Endothelial cell of umbilical vein (primary cell): ENCODE measurements around the gene OR5AL1. TPM values are rescaled to one million over a fixed set of nuclear protein-coding genes. Genes with fewer than 3 reads are reported as not detected.

Source experiments
- BruUV-seq: library from RNA; stranded (reverse); fragments of 400-500 nt; replicated peaks from 2 replicates; lab custom pipeline; 2021; lab: Mats Ljungman, UMichigan
- CTCF ChIA-PET: fragments of 300-600, 350-600 bp; sonication (Branson Sonifier 250); formaldehyde crosslinking; loops from one replicate; lab custom pipeline; 2021; ENCODE audit warnings: antibody characterized with exemption, inconsistent platforms; lab: Charles Lee
- POLR2A ChIA-PET: fragments of 300-600, 350-600 bp; sonication (Branson Sonifier 250); formaldehyde crosslinking; loops from one replicate; lab custom pipeline; 2021; ENCODE audit warnings: antibody characterized with exemption, inconsistent platforms; lab: Charles Lee
- DNase-seq: peaks from one replicate; pipeline ENCODE4 v3.0.0-alpha.2; 2011; ENCODE audit warnings: low read depth, low spot score
- FAIRE-seq: peaks from 2 replicates; lab custom pipeline; 2011; peaks lifted over from hg19 to GRCh38; lab: Jason Lieb, UNC
- H2AFZ ChIP-seq: 2 replicates; pipeline ENCODE4 v1.6.0; 2012; ENCODE audit warnings: low read depth, low read length, control low read depth, inconsistent platforms
- H3K27ac ChIP-seq: 2 replicates; pipeline ENCODE4 v1.5.1; 2011; ENCODE audit warnings: low read depth, mild to moderate bottlenecking, control low read depth, low read length, moderate library complexity; ENCODE audit not compliant: insufficient read depth
- H3K27me3 ChIP-seq, 2 experiments: 2 replicates each; pipeline versions ENCODE4 v1.6.0 to v1.6.1; 2011; ENCODE audit warnings: low read length in 2 of 2, mixed read lengths in 1 of 2; ENCODE audit not compliant: control insufficient read depth in 2 of 2, insufficient read depth in 2 of 2
- H3K36me3 ChIP-seq, 2 experiments: 2 replicates in 1 of 2; 3 replicates in 1 of 2; pipeline ENCODE4 v1.5.1; 2011; ENCODE audit warnings: low read length in 2 of 2, mild to moderate bottlenecking in 1 of 2, moderate library complexity in 1 of 2; ENCODE audit not compliant: control insufficient read depth in 2 of 2, insufficient read depth in 2 of 2; ENCODE audit errors: extremely low read depth in 1 of 2
- H3K4me1 ChIP-seq: 3 replicates; pipeline ENCODE4 v1.5.1; 2011; ENCODE audit warnings: mild to moderate bottlenecking, low read length; ENCODE audit not compliant: control insufficient read depth, insufficient read depth; ENCODE audit errors: extremely low read depth
- H3K4me2 ChIP-seq: 2 replicates; pipeline ENCODE4 v1.6.1; 2011; ENCODE audit warnings: low read length, control low read depth, mixed read lengths; ENCODE audit not compliant: insufficient read depth
- H3K4me3 ChIP-seq, 3 experiments: fragments of 200-600 bp in 1 of 3; sonication (generic), shearing (Covaris generic) in 1 of 3; replicated peaks in 1 of 3; 2 replicates each; pipeline ENCODE4 v1.5.1; 2011 to 2016; ENCODE audit warnings: control low read depth in 3 of 3, low read length in 3 of 3, mild to moderate bottlenecking in 2 of 3, inconsistent platforms in 1 of 3, low read depth in 1 of 3, moderate library complexity in 1 of 3; ENCODE audit not compliant: insufficient read depth in 1 of 3
- H3K79me2 ChIP-seq: 2 replicates; pipeline ENCODE4 v1.6.0; 2012; ENCODE audit warnings: low read length, inconsistent platforms; ENCODE audit not compliant: control insufficient read depth, insufficient read depth
- H3K9ac ChIP-seq: replicated peaks from 2 replicates; pipeline ENCODE3; 2011; ENCODE audit warnings: low read length, control low read depth; ENCODE audit not compliant: insufficient read depth; ENCODE audit errors: extremely low read depth
- H3K9me1 ChIP-seq: replicated peaks from 3 replicates; pipeline ENCODE4 v1.6.0; 2011; ENCODE audit warnings: mild to moderate bottlenecking, low read length; ENCODE audit not compliant: control insufficient read depth, insufficient read depth; ENCODE audit errors: extremely low read depth
- H3K9me3 ChIP-seq: replicated peaks from 2 replicates; pipeline ENCODE4 v1.5.1; 2012; ENCODE audit warnings: low read length, inconsistent platforms; ENCODE audit not compliant: control insufficient read depth, insufficient read depth
- H4K20me1 ChIP-seq: replicated peaks from 2 replicates; pipeline ENCODE3; 2011; ENCODE audit warnings: mild to moderate bottlenecking, low read length; ENCODE audit not compliant: control insufficient read depth, insufficient read depth; ENCODE audit errors: extremely low read depth
- GATA2 ChIP-seq: IDR thresholded peaks from 2 replicates; pipeline ENCODE4 v1.7.0; 2011; ENCODE audit warnings: low read depth, mild to moderate bottlenecking, moderate library complexity, mixed read lengths, low read length; ENCODE audit not compliant: insufficient read length, insufficient read depth
- JUN ChIP-seq: IDR thresholded peaks from 2 replicates; pipeline ENCODE4 v1.6.1; 2011; ENCODE audit warnings: borderline replicate concordance, low read depth; ENCODE audit not compliant: insufficient read length, insufficient read depth
- POLR2A ChIP-seq: IDR thresholded peaks from 2 replicates; pipeline ENCODE4 v1.6.1; 2012; ENCODE audit warnings: low read depth, mild to moderate bottlenecking, control low read depth, low read length
- dilution Hi-C: fragments of 300-500 bp; cut with MboI; formaldehyde crosslinking; loops from one replicate; pipeline ENCODE4 v1.15.0; 2019; ENCODE audit warnings: low sequenced_read_pairs; ENCODE audit not compliant: extremely low pct_ligation_motif_present
- intact Hi-C: fragments of 100-400 bp; cut with micrococcal nuclease; formaldehyde crosslinking; loops from one replicate; pipeline ENCODE4 v1.10.0; 2022
- polyA plus RNA-seq, 4 experiments: library from polyadenylated mRNA; depleted of rRNA in 3 of 4; stranded (reverse) in 3 of 4; unstranded in 1 of 4; fragments of >200 nt; gene quantifications; 2 replicates each; pipeline versions ENCODE4 v1.2.1 to v1.2.3, GENCODE V29; 2011 to 2012; ENCODE audit warnings: missing spikeins in 1 of 4
- total RNA-seq: library from RNA; stranded (reverse); gene quantifications from 2 replicates; pipeline ENCODE4 v1.2.3, GENCODE V29; 2021
- TF ChIP-seq, protein P1 (sequence below): IDR thresholded peaks from 2 replicates; pipeline ENCODE4 v1.6.1; 2011; ENCODE audit not compliant: insufficient read depth, insufficient read length

Gene OR5AL1
- total and polyA plus RNA-seq, 2 donors (not counting 3 experiments of a cell fraction or from before 2014, with no cell fraction given) = not detected

- H4K20me1 ChIP-seq = no peaks in the 10 kb centered on the region
- H2AFZ ChIP-seq = no peak overlapping the region
- H3K27ac ChIP-seq = no peak overlapping the region
- no peaks in the 10 kb centered on the region for H3K36me3 ChIP-seq
- H3K4me2 ChIP-seq = no peak overlapping the region
- no peaks in the 10 kb centered on the region for H3K4me1 ChIP-seq
- intact Hi-C loops (no loop called here), dilution Hi-C loops (no loop called here)
- BruUV-seq = no TSS peak
- FAIRE-seq (no peak), DNase-seq (no peak)
- no peaks in the 10 kb centered on the region for H3K79me2 ChIP-seq
- no peak overlapping the region for H3K9ac ChIP-seq
- no peak overlapping the region for H3K4me3 ChIP-seq
- peaks cover 4% of the 10 kb centered on the region for H3K9me3 ChIP-seq
- no peaks in the 10 kb centered on the region for H3K9me1 ChIP-seq
- no peak for TF ChIP-seq JUN
- TF ChIP-seq POLR2A = no peak
- TF ChIP-seq, protein P1, sequence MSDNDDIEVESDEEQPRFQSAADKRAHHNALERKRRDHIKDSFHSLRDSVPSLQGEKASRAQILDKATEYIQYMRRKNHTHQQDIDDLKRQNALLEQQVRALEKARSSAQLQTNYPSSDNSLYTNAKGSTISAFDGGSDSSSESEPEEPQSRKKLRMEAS = no peak
- TF ChIP-seq GATA2 = no peak
- H3K27me3 ChIP-seq = no peaks in the 10 kb centered on the region
- CTCF ChIA-PET = no interaction called here
- POLR2A ChIA-PET = no interaction called here
Measured at GRCh38 chr11:56457076-56457475, 44.6 kb downstream of the OR5AL1 start.

Other genes starting within 250 kb of the OR5AL1 start
- gene OR5J2, start 236.1 kb upstream of the OR5AL1 start, total RNA-seq = not detected in 2 replicates
- gene OR5J2, start 236.1 kb upstream of the OR5AL1 start, polyA plus RNA-seq = not detected in 2 replicates
- not detected in 2 replicates for gene OR5T2, start 178.4 kb upstream of the OR5AL1 start, total RNA-seq
- not detected in 2 replicates for gene OR5T2, start 178.4 kb upstream of the OR5AL1 start, polyA plus RNA-seq
- gene OR5T3, start 160.4 kb upstream of the OR5AL1 start, total RNA-seq = not detected in 2 replicates
- gene OR5T3, start 160.4 kb upstream of the OR5AL1 start, polyA plus RNA-seq = not detected in 2 replicates
- not detected in 2 replicates for gene OR5T1, start 138.5 kb upstream of the OR5AL1 start, total RNA-seq
- not detected in 2 replicates for gene OR5T1, start 138.5 kb upstream of the OR5AL1 start, polyA plus RNA-seq
- gene OR8H1, start 120.4 kb upstream of the OR5AL1 start, total RNA-seq = not detected in 2 replicates
- gene OR8H1, start 120.4 kb upstream of the OR5AL1 start, polyA plus RNA-seq = not detected in 2 replicates
- not detected in 2 replicates for gene OR8K3, start 97.6 kb upstream of the OR5AL1 start, total RNA-seq
- not detected in 2 replicates for gene OR8K3, start 97.6 kb upstream of the OR5AL1 start, polyA plus RNA-seq
- not detected in 2 replicates for gene OR8K1, start 66.7 kb upstream of the OR5AL1 start, total RNA-seq
- not detected in 2 replicates for gene OR8K1, start 66.7 kb upstream of the OR5AL1 start, polyA plus RNA-seq
- gene OR8J1, start 58.4 kb upstream of the OR5AL1 start, total RNA-seq = not detected in 2 replicates
- gene OR8J1, start 58.4 kb upstream of the OR5AL1 start, polyA plus RNA-seq = not detected in 2 replicates
- not detected in 2 replicates for gene OR8U1, start 37.1 kb upstream of the OR5AL1 start, total RNA-seq
- not detected in 2 replicates for gene OR8U1, start 37.1 kb upstream of the OR5AL1 start, polyA plus RNA-seq
- gene OR5M3, start 60.7 kb downstream of the OR5AL1 start, total RNA-seq = not detected in 2 replicates
- gene OR5M3, start 60.7 kb downstream of the OR5AL1 start, polyA plus RNA-seq = not detected in 2 replicates
- gene OR5M8, start 78.7 kb downstream of the OR5AL1 start, total RNA-seq = not detected in 2 replicates
- not detected in 2 replicates for gene OR5M8, start 78.7 kb downstream of the OR5AL1 start, polyA plus RNA-seq
- not detected in 2 replicates for gene OR5M11, start 130.6 kb downstream of the OR5AL1 start, total RNA-seq
- not detected in 2 replicates for gene OR5M11, start 130.6 kb downstream of the OR5AL1 start, polyA plus RNA-seq
- not detected in 2 replicates for gene OR5M10, start 165.0 kb downstream of the OR5AL1 start, total RNA-seq
- gene OR5M10, start 165.0 kb downstream of the OR5AL1 start, polyA plus RNA-seq = not detected in 2 replicates
- not detected in 2 replicates for gene OR5M1, start 202.2 kb downstream of the OR5AL1 start, total RNA-seq
- not detected in 2 replicates for gene OR5M1, start 202.2 kb downstream of the OR5AL1 start, polyA plus RNA-seq
- gene OR5AP2, start 229.7 kb downstream of the OR5AL1 start, total RNA-seq = not detected in 2 replicates
- gene OR5AP2, start 229.7 kb downstream of the OR5AL1 start, polyA plus RNA-seq = not detected in 2 replicates